Psoas muscle (tissue), 8 donors: Measurements from ENCODE around the gene CRYBA2. TPM values are rescaled to one million over a fixed set of nuclear protein-coding genes. Genes with fewer than 3 reads are reported as not detected.

Source experiments
- ATAC-seq, 4 donors: fragments of 200-7000 bp; cut with Tn5 transposase; one replicate each; pipeline ENCODE4 v1.9.1; 2020; ENCODE audit warnings: moderate library complexity in 3 of 4, mild to moderate bottlenecking in 2 of 4
- DNase-seq, 2 donors: peaks; one replicate each; pipeline ENCODE4 v3.0.0-alpha.2; 2020
- H3K27ac ChIP-seq: fragments of 200-600 bp; one replicate; pipeline ENCODE4 v1.8.0; 2022
- H3K27me3 ChIP-seq, 3 donors: fragments of 200-600 bp in 1 of 3; one replicate each; pipeline versions ENCODE4 v1.6.1 to v1.8.0; 2013 to 2022; ENCODE audit warnings: low read length in 2 of 3, mild to moderate bottlenecking in 2 of 3, moderate library complexity in 1 of 3; ENCODE audit not compliant: insufficient read depth in 3 of 3
- H3K36me3 ChIP-seq, 2 donors: fragments of 200-600 bp in 1 of 2; one replicate each; pipeline versions ENCODE4 v1.6.1 to v1.8.0; 2013 to 2022; ENCODE audit warnings: low read depth in 1 of 2, mild to moderate bottlenecking in 1 of 2, moderate library complexity in 1 of 2; ENCODE audit not compliant: insufficient read depth in 1 of 2
- H3K4me1 ChIP-seq: fragments of 200-600 bp; one replicate; pipeline ENCODE4 v1.8.0; 2022
- H3K4me3 ChIP-seq: fragments of 200-600 bp; one replicate; pipeline ENCODE4 v1.8.0; 2022; ENCODE audit warnings: mild to moderate bottlenecking
- H3K9me3 ChIP-seq: fragments of 200-600 bp; one replicate; pipeline ENCODE4 v1.8.0; 2022
- CTCF ChIP-seq: fragments of 200-600 bp; IDR thresholded peaks from one replicate; pipeline ENCODE4 v1.8.0; 2022; ENCODE audit warnings: antibody characterized with exemption
- WGBS, 3 donors: extraction: QIAGEN DNeasy Blood & Tissue Kit; methylation state at CpG; one replicate each; pipeline versions ENCODE4 v1.1.6 to v1.1.7; 2013; 5-methylcytosine and 5-hydroxymethylcytosine counted together
- intact Hi-C, 2 donors: fragments of 100-400 bp; cut with DNase I; formaldehyde crosslinking; loops; one replicate each; pipeline versions ENCODE4 v1.11.0 to v1.14.2; 2022
- polyA plus RNA-seq, 3 donors: library from polyadenylated mRNA; stranded (reverse); fragments of 200-250 nt; gene quantifications; one replicate each; pipeline ENCODE4 v1.2.3, GENCODE V29; 2013
- total RNA-seq, 4 donors: library from RNA; stranded (reverse); fragmentation: NEBNext Ultra II Directional in 2 of 4; extraction: Animal tissue kit (Norgen Biotek cat#: 25700) in 2 of 4; gene quantifications; one replicate each; pipeline versions ENCODE4 v1.2.1 to v1.2.4, GENCODE V29; 2021 to 2023
- donor health status: healthy with polysubstance abuse.
- donor health status: DM: no; HTN: no; CAD: no; lungs with moderate emphysema.
- donor health status: Bipolar disorder and iron deficiency.
- donor health status: healthy.
- donor health status: DM: yes; HTN: yes; CAD: no.
- donor health status: DM: no; HTN: no; CAD: no.
- donor health status: DM: no; HTN: no; CAD: no.
- donor health status: DM: yes; HTN: yes; CAD: no.

Gene CRYBA2
- total and polyA plus RNA-seq, 7 donors: 0.08 TPM; not detected in 6

DNA sequence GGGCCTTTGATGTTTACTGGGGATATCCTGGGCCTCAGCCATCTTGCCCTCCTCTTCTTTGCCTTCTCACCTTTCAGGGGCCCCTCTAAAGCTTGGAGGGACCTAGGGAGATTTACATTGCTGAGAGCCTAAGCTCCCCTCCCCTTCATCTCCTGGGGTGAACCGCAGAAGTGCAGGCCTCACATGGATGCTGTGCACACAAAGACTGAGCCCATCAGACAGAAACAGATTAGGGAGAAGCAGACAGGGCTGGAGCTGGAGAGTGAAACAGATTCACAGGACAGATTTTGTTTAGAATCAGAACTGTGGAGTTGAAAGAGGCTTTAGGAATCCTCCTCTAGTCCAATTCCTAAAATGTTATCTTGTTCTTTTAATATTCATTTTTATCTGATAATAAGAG is 37.2 kb downstream of the CRYBA2 start:
- Histone ChIP-seq H3K4me3 (no peak overlapping the region), H3K9me3 (no peaks in the 10 kb centered on the region), H3K4me1 (peaks cover 6% of the 10 kb centered on the region), H3K27ac (no peak overlapping the region), H3K36me3 (no peaks in the 10 kb centered on the region), H3K27me3 (peaks cover 0 to 63% (median 15%) of the 10 kb centered on the region in 3 donors)
- ATAC-seq (no peak), DNase-seq (no peak)
- WGBS, 3 donors: 18 to 25% (median 24%) methylated on average over 1 of the region's 1 CpG
- intact Hi-C loops: no loop called here
- TF ChIP-seq CTCF: no peak

GRCh38 chr2:218954541-218955300 is 38.5 kb downstream of the CRYBA2 start:
- TF ChIP-seq CTCF: no peak
- Histone ChIP-seq H3K4me1 (peaks cover under 1% of the 10 kb centered on the region), H3K9me3 (no peaks in the 10 kb centered on the region), H3K27ac (no peak overlapping the region), H3K27me3 (peaks cover 0 to 52% (median 8%) of the 10 kb centered on the region in 3 donors), H3K4me3 (no peak overlapping the region), H3K36me3 (no peaks in the 10 kb centered on the region)
- WGBS, 3 donors: 73 to 84% (median 74%) methylated on average over 7 to 8 of the region's 8 CpGs
- ATAC-seq (no peak), DNase-seq (no peak)
- intact Hi-C loops: no loop called here

DNA sequence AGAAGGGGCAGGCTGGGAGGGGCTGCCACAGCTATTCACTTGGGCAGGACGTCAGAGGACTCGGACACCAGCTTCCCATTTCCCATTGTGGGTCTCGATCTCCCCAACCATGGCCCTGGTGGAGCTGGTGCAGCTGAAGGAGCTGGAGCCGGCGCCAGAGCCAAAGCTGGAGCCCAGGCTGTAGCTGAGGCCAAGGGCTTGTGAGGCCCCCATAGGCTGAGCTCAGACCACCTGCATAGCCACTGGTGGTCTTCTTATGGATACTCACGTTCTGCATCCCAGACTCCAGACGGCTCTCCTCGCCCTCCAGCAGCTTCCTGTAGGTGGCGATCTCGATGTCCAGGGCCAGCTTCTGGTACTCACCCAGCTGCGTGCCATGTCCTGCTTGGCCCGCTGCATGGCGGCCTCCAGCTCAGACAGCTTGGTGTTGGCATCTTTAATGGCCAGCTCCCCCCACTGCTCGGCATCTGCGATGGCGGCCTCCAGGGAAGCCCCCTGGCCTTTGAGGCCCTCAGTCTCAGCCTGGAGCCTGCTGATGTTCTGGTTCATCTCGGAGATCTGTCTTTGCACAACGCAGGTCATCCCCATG is 39.8 kb downstream of the CRYBA2 start:
- WGBS, 3 donors: 60 to 69% (median 64%) methylated on average over 16 to 18 of the region's 18 CpGs
- no peaks in the 10 kb centered on the region for H3K36me3 ChIP-seq
- ATAC-seq (no peak), DNase-seq (no peak)
- intact Hi-C loops: no loop called here
- H3K4me1 ChIP-seq: no peaks in the 10 kb centered on the region
- no peak overlapping the region for H3K4me3 ChIP-seq
- H3K9me3 ChIP-seq: no peaks in the 10 kb centered on the region
- no peak overlapping the region for H3K27ac ChIP-seq
- no peak for TF ChIP-seq CTCF
- H3K27me3 ChIP-seq: peaks cover 0 to 40% (median 5%) of the 10 kb centered on the region in 3 donors

DNA sequence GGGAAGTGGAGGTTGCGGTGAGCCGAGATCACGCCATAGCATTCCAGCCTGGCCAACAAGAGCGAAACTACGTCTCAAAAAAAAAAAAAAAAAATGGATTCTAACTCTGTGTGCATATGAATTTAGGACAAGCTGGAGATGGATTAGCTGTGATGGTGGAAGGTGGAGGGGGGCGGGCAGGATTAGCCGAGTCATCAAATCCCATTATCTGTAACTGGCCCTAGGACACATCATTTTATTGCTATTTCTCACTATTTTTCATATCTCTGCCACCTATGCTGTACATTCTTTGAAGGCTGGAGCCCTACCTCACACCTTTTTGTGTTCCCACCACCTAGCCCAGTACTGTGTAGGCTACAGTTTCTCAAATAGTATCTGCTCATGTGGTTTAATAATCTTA is 41.1 kb downstream of the CRYBA2 start:
- ATAC-seq: no peak
- Histone ChIP-seq H3K36me3 (no peaks in the 10 kb centered on the region), H3K4me1 (no peaks in the 10 kb centered on the region), H3K4me3 (no peak overlapping the region), H3K27me3 (peaks cover 0 to 34% (median 2%) of the 10 kb centered on the region in 3 donors), H3K9me3 (no peaks in the 10 kb centered on the region), H3K27ac (no peak overlapping the region)
- intact Hi-C loops: no loop called here
- 90 to 96% (median 93%) methylated on average over 7 of the region's 7 CpGs for WGBS, 3 donors
- no peak for DNase-seq
- no peak for TF ChIP-seq CTCF
